Pancreas (tissue), 10 donors: ENCODE data around the gene MEG3. TPM values are rescaled to one million over a fixed set of nuclear protein-coding genes. Genes with fewer than 3 reads are reported as not detected.

Experiments used
- ATAC-seq, 4 donors: fragments of 200-7000 bp; cut with Tn5 transposase; one replicate each; pipeline versions ENCODE4 v1.8.0 to v1.9.1; 2020; ENCODE audit warnings: mild to moderate bottlenecking in 4 of 4, moderate library complexity in 4 of 4
- DNase-seq, 6 donors: peaks; one replicate each; pipeline ENCODE4 v3.0.0-alpha.2; 2020
- FAIRE-seq: peaks from 2 replicates; lab custom pipeline; 2012; peaks lifted over from hg19 to GRCh38; lab: Jason Lieb, UNC
- H3K27ac ChIP-seq, 4 donors: fragments of 200-600 bp; sonication (generic); 1 replicate in 3 of 4; 2 replicates in 1 of 4; pipeline versions ENCODE4 v1.5.0 to v1.8.0; 2020
- H3K27me3 ChIP-seq, 4 donors: fragments of 200-600 bp; one replicate each; pipeline ENCODE4 v1.8.0; 2021
- H3K36me3 ChIP-seq, 3 donors: fragments of 200-600 bp; sonication (generic) in 1 of 3; one replicate each; pipeline versions ENCODE4 v1.5.0 to v1.8.0; 2020 to 2021
- H3K4me1 ChIP-seq, 3 donors: fragments of 200-600 bp; one replicate each; pipeline ENCODE4 v1.8.0; 2021
- H3K4me3 ChIP-seq, 4 donors: fragments of 200-600 bp; sonication (generic) in 2 of 4; one replicate each; pipeline versions ENCODE4 v1.5.0 to v1.8.0; 2020 to 2021
- H3K9me3 ChIP-seq, 4 donors: fragments of 200-600 bp; one replicate each; pipeline ENCODE4 v1.8.0; 2021
- WGBS, 2 donors: extraction: QIAGEN DNeasy Blood & Tissue Kit; methylation state at CpG; one replicate each; pipeline ENCODE4 v1.1.7; 2013; 5-methylcytosine and 5-hydroxymethylcytosine counted together
- intact Hi-C, 3 donors: fragments of 100-400 bp; cut with DNase I; formaldehyde crosslinking; loops; one replicate each; pipeline versions ENCODE4 v1.11.1 to v1.14.2; 2022
- polyA plus RNA-seq, 2 donors: library from polyadenylated mRNA; stranded (reverse); fragments of 200-250 nt; gene quantifications; one replicate each; pipeline ENCODE4 v1.2.3, GENCODE V29; 2013
- total RNA-seq, 6 donors: library from RNA; stranded (reverse); fragmentation: NEBNext Ultra II Directional in 4 of 6; extraction: Animal tissue kit (Norgen Biotek cat#: 25700) in 4 of 6; gene quantifications; one replicate each; pipeline versions ENCODE4 v1.2.1 to v1.2.4, GENCODE V29; 2021 to 2023
- TF ChIP-seq, protein P1 (sequence below), 4 donors: fragments of 200-600 bp; sonication (generic) in 3 of 4; IDR thresholded peaks; one replicate each; pipeline versions ENCODE4 v1.5.0 to v1.8.0; 2021; ENCODE audit warnings: antibody characterized with exemption in 4 of 4
- donor health status: healthy with polysubstance abuse.
- donor health status: DM: no; HTN: no; CAD: no; lungs with moderate emphysema.
- donor health status: DM: no; HTN: no; CAD: no.
- donor health status: control.
- donor health status: control.
- donor health status: Bipolar disorder and iron deficiency.
- donor health status: DM: yes; HTN: yes; CAD: no.
- donor health status: DM: no; HTN: no; CAD: no.
- donor health status: DM: no; HTN: no; CAD: no.
- donor health status: DM: yes; HTN: yes; CAD: no.

MEG3 gene
- total and polyA plus RNA-seq, 8 donors = 78.8 to 1,150 (median 332) TPM

DNA sequence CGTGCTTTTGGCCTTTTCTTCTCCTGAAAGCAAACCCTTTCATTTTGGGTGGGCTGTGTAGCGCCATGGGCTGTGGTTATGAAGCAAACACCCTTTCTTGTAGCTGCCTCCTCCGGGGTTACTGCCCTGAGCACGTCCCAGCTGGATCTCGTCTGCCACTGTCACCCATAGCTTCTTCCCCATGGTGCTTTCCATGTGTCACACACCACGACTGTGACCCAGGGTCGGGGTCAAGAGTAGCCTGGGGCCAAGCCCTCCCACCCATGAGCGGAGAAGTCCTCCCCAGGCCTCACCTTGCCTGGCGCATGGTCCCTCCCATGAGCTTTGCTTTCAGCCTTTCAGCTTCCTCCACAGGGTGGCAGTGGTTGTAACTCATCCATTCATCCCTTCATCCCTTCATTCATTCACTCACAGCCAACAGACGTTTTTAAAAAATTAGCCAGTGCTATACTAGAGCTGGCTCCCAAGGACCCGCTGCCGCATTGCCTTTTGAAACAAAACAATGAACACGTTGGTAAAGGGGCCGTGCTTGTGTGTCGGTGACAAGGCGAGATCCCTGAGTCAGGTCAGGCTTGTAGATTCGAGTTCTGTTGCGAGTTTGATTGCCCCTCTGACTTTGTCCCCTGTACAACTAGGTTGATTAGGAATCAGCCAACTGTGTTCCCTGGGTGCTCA lies 29.5 kb downstream of the MEG3 start:
- intact Hi-C loops = loop anchor here in 1 of 3 donors (10.0 kb wide), 1 partner anchor 769 kb away; no protein-coding TSS in a partner anchor
- WGBS, 2 donors = 76 to 89% methylated on average over 18 of the region's 18 CpGs
- H3K4me3 ChIP-seq = no peak overlapping the region
- no peaks in the 10 kb centered on the region for H3K27me3 ChIP-seq
- ATAC-seq (no peak), FAIRE-seq (no peak), DNase-seq (peak in 1 of 6 donors; percentile 21)
- H3K27ac ChIP-seq = no peak overlapping the region
- no peaks in the 10 kb centered on the region for H3K9me3 ChIP-seq
- no peaks in the 10 kb centered on the region for H3K36me3 ChIP-seq
- H3K4me1 ChIP-seq = no peaks in the 10 kb centered on the region
- TF ChIP-seq, protein P1, sequence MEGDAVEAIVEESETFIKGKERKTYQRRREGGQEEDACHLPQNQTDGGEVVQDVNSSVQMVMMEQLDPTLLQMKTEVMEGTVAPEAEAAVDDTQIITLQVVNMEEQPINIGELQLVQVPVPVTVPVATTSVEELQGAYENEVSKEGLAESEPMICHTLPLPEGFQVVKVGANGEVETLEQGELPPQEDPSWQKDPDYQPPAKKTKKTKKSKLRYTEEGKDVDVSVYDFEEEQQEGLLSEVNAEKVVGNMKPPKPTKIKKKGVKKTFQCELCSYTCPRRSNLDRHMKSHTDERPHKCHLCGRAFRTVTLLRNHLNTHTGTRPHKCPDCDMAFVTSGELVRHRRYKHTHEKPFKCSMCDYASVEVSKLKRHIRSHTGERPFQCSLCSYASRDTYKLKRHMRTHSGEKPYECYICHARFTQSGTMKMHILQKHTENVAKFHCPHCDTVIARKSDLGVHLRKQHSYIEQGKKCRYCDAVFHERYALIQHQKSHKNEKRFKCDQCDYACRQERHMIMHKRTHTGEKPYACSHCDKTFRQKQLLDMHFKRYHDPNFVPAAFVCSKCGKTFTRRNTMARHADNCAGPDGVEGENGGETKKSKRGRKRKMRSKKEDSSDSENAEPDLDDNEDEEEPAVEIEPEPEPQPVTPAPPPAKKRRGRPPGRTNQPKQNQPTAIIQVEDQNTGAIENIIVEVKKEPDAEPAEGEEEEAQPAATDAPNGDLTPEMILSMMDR (IDR thresholded peaks at IDR 0.05) = no peak

DNA sequence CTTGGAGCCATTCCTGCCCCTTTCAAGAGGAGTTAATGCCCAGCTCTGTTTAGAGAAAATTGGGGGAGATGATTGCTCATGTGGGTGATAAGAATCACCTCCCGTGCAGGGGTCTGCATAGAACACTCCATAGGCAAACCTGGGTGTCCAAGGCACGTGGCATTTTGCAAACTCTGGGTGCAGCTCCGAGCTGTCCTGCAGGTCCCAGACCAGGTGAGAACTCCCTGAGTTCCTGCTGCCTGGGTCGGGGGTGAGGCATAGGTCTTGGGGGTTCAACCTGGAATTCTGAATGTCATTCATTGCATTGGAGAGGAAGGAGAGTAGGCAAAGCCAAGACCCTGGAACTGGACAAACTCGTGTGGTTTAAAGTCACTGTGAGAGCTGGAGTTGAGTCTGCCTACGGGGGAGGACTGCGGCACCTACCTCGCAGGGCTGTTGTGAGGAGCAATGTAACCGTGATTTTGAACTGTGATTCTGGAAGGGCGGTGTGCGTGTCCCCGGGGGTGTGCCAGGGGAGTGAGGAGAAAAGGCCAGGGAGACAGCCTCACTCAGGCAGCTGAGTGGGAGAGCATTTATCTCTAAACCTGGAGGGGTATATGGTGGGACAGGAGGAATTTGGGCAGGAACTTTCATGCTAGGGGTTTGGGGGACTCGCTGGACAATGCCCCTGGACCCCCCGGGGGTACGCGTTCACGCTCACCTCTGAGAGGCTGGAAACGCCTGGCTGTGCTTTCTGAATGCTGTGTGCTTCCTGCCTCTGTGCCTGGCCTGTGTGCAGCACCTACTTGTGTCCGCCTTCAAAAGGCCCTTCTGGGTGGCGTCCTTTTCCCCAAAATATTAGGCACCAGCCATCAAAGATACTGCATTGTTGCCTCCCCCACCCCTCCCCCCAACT lies 30.4 kb downstream of the MEG3 start:
- no peaks in the 10 kb centered on the region for H3K4me1 ChIP-seq
- H3K9me3 ChIP-seq = no peaks in the 10 kb centered on the region
- H3K27me3 ChIP-seq = no peaks in the 10 kb centered on the region
- TF ChIP-seq, protein P1 (IDR thresholded peaks at IDR 0.05) = no peak
- FAIRE-seq = no peak
- no peak overlapping the region for H3K27ac ChIP-seq
- ATAC-seq = no peak
- peak in 1 of 6 donors; percentile 45 for DNase-seq
- intact Hi-C loops = loop anchor here in 1 of 3 donors (10.0 kb wide), 1 partner anchor 768 kb away; no protein-coding TSS in a partner anchor
- WGBS, 2 donors = 74 to 75% methylated on average over 19 to 20 of the region's 20 CpGs
- no peaks in the 10 kb centered on the region for H3K36me3 ChIP-seq
- no peak overlapping the region for H3K4me3 ChIP-seq

DNA sequence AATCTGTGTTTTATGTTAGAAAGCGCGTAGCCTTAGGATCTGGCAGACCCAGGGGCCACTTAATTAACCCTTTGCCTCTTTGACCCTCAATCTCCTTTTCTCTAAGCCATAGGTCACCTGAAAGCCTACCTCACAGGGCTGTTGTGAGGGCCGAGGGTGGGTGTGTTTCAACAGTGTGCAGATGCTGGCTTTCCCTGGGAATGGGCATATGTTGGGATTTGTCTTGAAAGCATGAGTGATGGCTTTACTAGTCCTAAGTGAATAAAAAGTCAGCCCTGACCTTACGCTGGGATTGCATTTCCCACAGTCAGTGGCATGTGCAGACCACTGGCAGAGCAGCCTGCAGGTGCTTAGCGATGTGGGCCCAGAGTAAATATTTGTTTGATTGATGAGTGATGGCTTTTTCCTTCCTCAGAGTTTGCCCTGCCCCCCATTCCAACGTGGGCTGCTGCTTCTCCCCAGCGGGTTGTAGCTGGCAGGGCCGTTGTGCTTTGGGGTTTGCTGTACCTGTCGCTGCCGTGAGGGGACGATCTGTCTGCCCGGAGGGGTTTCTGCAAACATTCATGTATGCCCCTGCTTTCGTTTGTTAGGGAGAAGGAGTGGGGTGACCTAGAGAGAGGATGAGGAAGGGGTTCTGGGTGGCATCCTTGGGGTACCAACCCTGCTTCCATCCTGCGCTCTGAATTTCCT lies 31.5 kb downstream of the MEG3 start:
- no peaks in the 10 kb centered on the region for H3K36me3 ChIP-seq
- no peak overlapping the region for H3K27ac ChIP-seq
- intact Hi-C loops = loop anchor here in 1 of 3 donors (10.0 kb wide), 1 partner anchor 767 kb away; no protein-coding TSS in a partner anchor
- no peak overlapping the region for H3K4me3 ChIP-seq
- FAIRE-seq (no peak), ATAC-seq (peak in 3 of 4 donors; percentile 17 to 47 (median 30)), DNase-seq (peak in 1 of 6 donors; percentile 48)
- H3K27me3 ChIP-seq = no peaks in the 10 kb centered on the region
- no peaks in the 10 kb centered on the region for H3K9me3 ChIP-seq
- TF ChIP-seq, protein P1 (IDR thresholded peaks at IDR 0.05) = no peak
- no peaks in the 10 kb centered on the region for H3K4me1 ChIP-seq
- WGBS, 2 donors = 47 to 51% methylated on average over 14 of the region's 14 CpGs

DNA sequence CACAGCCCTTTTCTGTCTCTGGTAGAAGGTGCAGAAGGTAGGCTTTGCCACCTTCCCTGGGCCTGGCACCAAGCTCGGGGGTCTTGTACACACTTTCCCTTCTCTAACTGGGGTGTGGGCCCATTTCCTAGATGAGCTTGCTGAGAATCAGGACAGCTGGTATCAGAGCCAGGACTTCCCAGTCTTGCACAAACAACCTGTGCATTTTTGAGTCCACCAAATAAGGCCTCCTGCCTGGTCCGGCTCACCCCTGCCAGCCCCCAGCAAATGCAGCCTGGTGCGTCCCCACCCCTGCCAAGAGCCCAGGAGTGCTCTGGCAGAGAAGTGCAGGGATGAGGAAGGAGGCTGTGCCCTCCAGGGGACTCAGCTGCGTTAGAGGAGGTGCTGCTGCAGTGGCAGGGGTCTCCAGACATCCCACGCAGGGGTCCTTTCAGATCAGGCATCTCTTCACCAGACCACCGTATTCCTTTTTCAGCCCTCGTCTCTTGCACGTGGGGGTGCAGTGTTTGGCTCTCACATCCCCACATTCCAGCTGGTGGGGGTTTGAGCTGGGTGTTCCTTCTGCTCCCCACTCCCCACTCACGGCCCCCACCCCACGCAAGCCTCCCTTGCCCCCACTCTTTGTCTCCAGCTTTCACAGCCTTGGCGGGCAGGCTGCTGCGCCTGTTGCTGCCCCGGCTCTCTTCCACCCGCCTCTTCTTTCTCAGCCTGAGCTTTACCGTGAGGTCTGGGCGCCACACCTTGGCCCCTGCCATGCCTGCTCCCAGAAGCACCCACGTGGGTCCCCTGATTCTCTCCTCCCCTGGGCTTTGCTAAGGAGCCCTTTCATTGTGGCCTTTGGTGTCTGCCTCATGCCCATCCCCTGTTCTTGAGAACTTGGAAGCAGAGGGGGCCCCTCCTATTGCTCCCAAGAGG lies 32.3 kb downstream of the MEG3 start:
- DNase-seq (peak in 2 of 6 donors; percentile 34 to 40), FAIRE-seq (no peak), ATAC-seq (no peak)
- H3K4me3 ChIP-seq = no peak overlapping the region
- no peak overlapping the region for H3K27ac ChIP-seq
- no peaks in the 10 kb centered on the region for H3K36me3 ChIP-seq
- intact Hi-C loops = loop anchor here in 1 of 3 donors (10.0 kb wide), 1 partner anchor 767 kb away; no protein-coding TSS in a partner anchor
- no peaks in the 10 kb centered on the region for H3K27me3 ChIP-seq
- TF ChIP-seq, protein P1 (IDR thresholded peaks at IDR 0.05) = no peak
- no peaks in the 10 kb centered on the region for H3K4me1 ChIP-seq
- no peaks in the 10 kb centered on the region for H3K9me3 ChIP-seq
- WGBS, 2 donors = 74 to 78% methylated on average over 17 of the region's 17 CpGs
